ENCODE results near the gene PACSIN1. TPM values are rescaled to one million over a fixed set of nuclear protein-coding genes. Genes with fewer than 3 reads are reported as not detected.

Gene PACSIN1
- total and polyA plus RNA-seq, 7 donors: 0.11 to 0.17 (median 0.11) TPM; not detected in 4

DNA sequence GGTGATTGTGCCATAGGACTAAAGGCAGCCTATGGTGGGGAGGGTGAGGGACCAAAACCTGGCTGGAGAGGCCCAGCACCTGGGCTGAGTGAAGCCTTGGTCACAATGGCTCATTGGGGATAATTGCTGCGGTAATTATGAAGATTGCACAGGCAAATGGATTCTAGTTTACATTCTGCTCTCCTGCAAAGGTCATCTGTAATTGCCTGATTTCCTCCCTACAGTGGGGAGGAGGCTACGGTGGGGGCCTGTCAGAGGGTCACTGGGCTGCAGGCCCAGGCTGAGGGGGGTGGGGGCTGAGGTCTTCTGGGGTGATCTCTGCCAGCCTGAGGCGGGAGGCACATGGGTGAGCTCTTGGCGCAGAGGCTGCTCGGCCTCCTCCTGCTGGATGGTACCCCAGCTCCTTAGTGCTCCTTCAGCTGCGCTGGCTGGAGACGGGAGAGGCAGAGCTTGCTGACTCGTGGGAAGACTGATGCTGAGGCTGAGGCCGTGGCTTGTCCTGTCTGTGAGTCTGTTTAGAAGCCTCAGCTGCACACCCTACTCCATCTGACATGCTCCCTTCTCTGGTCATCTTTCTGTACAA is 30.3 kb downstream of the PACSIN1 start:
- H3K9me3 ChIP-seq: peaks cover 10% of the 10 kb centered on the region
- 52 to 64% (median 59%) methylated on average over 9 of the region's 9 CpGs for WGBS, 3 donors
- no peak overlapping the region for H3K27ac ChIP-seq
- H3K36me3 ChIP-seq (ENCODE audit: insufficient read depth in 1 of 2, low read depth in 1 of 2): no peaks in the 10 kb centered on the region
- TF ChIP-seq, protein P1, sequence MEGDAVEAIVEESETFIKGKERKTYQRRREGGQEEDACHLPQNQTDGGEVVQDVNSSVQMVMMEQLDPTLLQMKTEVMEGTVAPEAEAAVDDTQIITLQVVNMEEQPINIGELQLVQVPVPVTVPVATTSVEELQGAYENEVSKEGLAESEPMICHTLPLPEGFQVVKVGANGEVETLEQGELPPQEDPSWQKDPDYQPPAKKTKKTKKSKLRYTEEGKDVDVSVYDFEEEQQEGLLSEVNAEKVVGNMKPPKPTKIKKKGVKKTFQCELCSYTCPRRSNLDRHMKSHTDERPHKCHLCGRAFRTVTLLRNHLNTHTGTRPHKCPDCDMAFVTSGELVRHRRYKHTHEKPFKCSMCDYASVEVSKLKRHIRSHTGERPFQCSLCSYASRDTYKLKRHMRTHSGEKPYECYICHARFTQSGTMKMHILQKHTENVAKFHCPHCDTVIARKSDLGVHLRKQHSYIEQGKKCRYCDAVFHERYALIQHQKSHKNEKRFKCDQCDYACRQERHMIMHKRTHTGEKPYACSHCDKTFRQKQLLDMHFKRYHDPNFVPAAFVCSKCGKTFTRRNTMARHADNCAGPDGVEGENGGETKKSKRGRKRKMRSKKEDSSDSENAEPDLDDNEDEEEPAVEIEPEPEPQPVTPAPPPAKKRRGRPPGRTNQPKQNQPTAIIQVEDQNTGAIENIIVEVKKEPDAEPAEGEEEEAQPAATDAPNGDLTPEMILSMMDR (IDR thresholded peaks at IDR 0.05): no peak
- intact Hi-C loops (cut with DNase I): no loop called here
- DNase-seq (no peak), ATAC-seq (peak in 1 of 4 donors; percentile 27)
- peaks cover 2% of the 10 kb centered on the region for H3K4me1 ChIP-seq
- H3K4me3 ChIP-seq: no peak overlapping the region
- no peaks in the 10 kb centered on the region for H3K27me3 ChIP-seq (ENCODE audit: insufficient read depth in 3 of 3, low read length in 2 of 3)

DNA sequence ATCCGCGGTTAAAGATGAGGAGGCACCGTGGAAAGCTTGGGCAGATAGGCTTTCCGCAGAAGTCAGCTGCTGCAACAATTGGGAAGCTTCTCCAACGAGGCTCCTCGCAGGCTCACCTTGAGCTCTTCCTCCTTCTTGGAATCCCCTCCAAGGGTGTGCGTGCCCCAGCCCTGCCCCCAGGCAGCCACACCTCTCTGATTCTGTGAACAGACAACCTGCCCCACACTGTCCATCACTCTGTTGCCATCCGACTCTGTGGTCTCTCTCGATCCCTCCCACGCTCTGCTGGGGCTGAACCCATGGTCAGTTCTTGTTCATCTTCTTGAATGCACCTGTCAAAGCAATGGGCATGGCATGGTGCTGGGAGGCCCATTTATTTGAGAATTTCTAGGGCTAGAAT is 31.5 kb downstream of the PACSIN1 start:
- Histone ChIP-seq H3K9me3 (peaks cover 10% of the 10 kb centered on the region), H3K27ac (no peak overlapping the region), H3K36me3 (ENCODE audit: insufficient read depth in 1 of 2, low read depth in 1 of 2) (no peaks in the 10 kb centered on the region), H3K4me1 (no peaks in the 10 kb centered on the region), H3K4me3 (no peak overlapping the region), H3K27me3 (ENCODE audit: insufficient read depth in 3 of 3, low read length in 2 of 3) (no peaks in the 10 kb centered on the region)
- TF ChIP-seq, protein P1 (IDR thresholded peaks at IDR 0.05): no peak
- intact Hi-C loops (cut with DNase I): no loop called here
- DNase-seq (peak in 1 of 2 donors; percentile 12), ATAC-seq (no peak)
- 81 to 86% (median 82%) methylated on average over 10 of the region's 10 CpGs for WGBS, 3 donors

DNA sequence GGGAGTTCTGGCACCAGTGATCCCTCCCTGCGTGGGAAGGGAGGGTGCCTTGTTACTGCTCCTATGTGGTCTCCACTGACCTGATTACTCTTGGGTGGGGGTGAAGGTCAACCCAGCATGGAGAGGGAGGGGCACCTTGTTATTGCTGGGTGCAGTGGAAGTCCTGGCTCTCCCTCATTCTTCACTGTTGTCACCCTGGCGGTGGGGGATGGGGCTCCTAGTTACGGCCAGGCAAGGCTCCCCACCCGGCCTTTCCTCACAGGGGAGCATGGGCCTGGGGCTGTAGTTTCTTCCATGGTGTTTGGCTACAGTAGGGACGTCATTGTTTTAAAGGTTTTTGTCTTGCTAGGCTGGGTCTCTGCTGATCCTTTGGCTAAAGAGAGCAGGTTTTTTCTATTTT is 40.8 kb downstream of the PACSIN1 start:
- H3K27me3 ChIP-seq (ENCODE audit: insufficient read depth in 3 of 3, low read length in 2 of 3): no peaks in the 10 kb centered on the region
- ATAC-seq: no peak
- intact Hi-C loops (cut with DNase I): no loop called here
- no peak for DNase-seq
- TF ChIP-seq, protein P1 (IDR thresholded peaks at IDR 0.05): no peak
- H3K27ac ChIP-seq: no peak overlapping the region
- H3K4me3 ChIP-seq: no peak overlapping the region
- H3K9me3 ChIP-seq: peaks cover 5% of the 10 kb centered on the region
- 57 to 69% (median 61%) methylated on average over 5 of the region's 5 CpGs for WGBS, 3 donors
- no peaks in the 10 kb centered on the region for H3K4me1 ChIP-seq
- H3K36me3 ChIP-seq (ENCODE audit: insufficient read depth in 1 of 2, low read depth in 1 of 2): no peaks in the 10 kb centered on the region

- Histone ChIP-seq H3K4me1 (no peaks in the 10 kb centered on the region), H3K27ac (no peak overlapping the region), H3K27me3 (ENCODE audit: insufficient read depth in 3 of 3, low read length in 2 of 3) (no peaks in the 10 kb centered on the region), H3K36me3 (ENCODE audit: insufficient read depth in 1 of 2, low read depth in 1 of 2) (no peaks in the 10 kb centered on the region), H3K4me3 (no peak overlapping the region), H3K9me3 (peaks cover 5% of the 10 kb centered on the region)
- 89 to 91% (median 90%) methylated on average over 3 of the region's 3 CpGs for WGBS, 3 donors
- ATAC-seq (no peak), DNase-seq (no peak)
- intact Hi-C loops (cut with DNase I): no loop called here
- TF ChIP-seq, protein P1 (IDR thresholded peaks at IDR 0.05): no peak
Measured at GRCh38 chr6:34508425-34508824, 42.5 kb downstream of the PACSIN1 start.

GRCh38 chr6:34509782-34510181 is 43.9 kb downstream of the PACSIN1 start:
- WGBS, 3 donors: 93 to 94% (median 93%) methylated on average over 4 of the region's 4 CpGs

More at GRCh38 chr6:34509782-34510181, 43.9 kb downstream of the PACSIN1 start:
- ATAC-seq (no peak), DNase-seq (no peak)
- Histone ChIP-seq H3K9me3 (peaks cover 5% of the 10 kb centered on the region), H3K4me1 (no peaks in the 10 kb centered on the region), H3K4me3 (no peak overlapping the region), H3K36me3 (ENCODE audit: insufficient read depth in 1 of 2, low read depth in 1 of 2) (no peaks in the 10 kb centered on the region), H3K27me3 (ENCODE audit: insufficient read depth in 3 of 3, low read length in 2 of 3) (peaks cover 0 to 4% (median 0%) of the 10 kb centered on the region in 3 donors), H3K27ac (no peak overlapping the region)
- intact Hi-C loops (cut with DNase I): no loop called here
- TF ChIP-seq, protein P1 (IDR thresholded peaks at IDR 0.05): no peak

All from psoas muscle (tissue), 8 donors.